Measurements from ENCODE around the gene RBMS1.

GRCh38 chr2:160501370-160501769 lies 7.8 kb upstream of the RBMS1 start:
- TF ChIP-seq CTCF (IDR thresholded peaks at IDR 0.05; ENCODE audit: low read depth, low read length, poor library complexity, severe bottlenecking) (no peak), EZH2phosphoT487 (IDR thresholded peaks at IDR 0.05; ENCODE audit: borderline replicate concordance, low read length) (no peak)

Data from DOHH2 (cell line).